ENCODE results near the gene SLC17A7. TPM values are rescaled to one million over a fixed set of nuclear protein-coding genes. Genes with fewer than 3 reads are reported as not detected.
A peak's percentile ranks its signal among the peaks of the same experiment; 100 is the strongest.

SLC17A7 gene
- total and polyA plus RNA-seq, 9 of the 15 experiments (the other 6 are each of a cell fraction or from before 2014, with no cell fraction given) = 1.1 to 15.7 (median 2.4) TPM

- TF ChIP-seq SMAD4 (CRISPR knock-in tag; conservative IDR thresholded peaks at IDR 0.05) (peak; percentile 74), NCOA6 (IDR thresholded peaks at IDR 0.05) (no peak), CSDE1 (IDR thresholded peaks at IDR 0.05) (no peak), ZC3H11A (IDR thresholded peaks at IDR 0.05; ENCODE audit: low read depth, low read length) (no peak), IRF2 (CRISPR knock-in tag; IDR thresholded peaks at IDR 0.05) (no peak), GTF2E2 (tag; IDR thresholded peaks at IDR 0.05) (no peak), EWSR1 (IDR thresholded peaks at IDR 0.05; ENCODE audit: borderline replicate concordance, low read depth, partially characterized antibody) (no peak), TARDBP (IDR thresholded peaks at IDR 0.05) (no peak), RBM15 (IDR thresholded peaks at IDR 0.05; ENCODE audit: insufficient read depth, low read length) (no peak), ARID1B (IDR thresholded peaks at IDR 0.05) (peak; percentile 41; the same call in 1 of the 2 replicates), NFYB (IDR thresholded peaks at IDR 0.05; ENCODE audit: extremely low read depth, insufficient read length) (no peak), ELF4 (CRISPR knock-in tag; IDR thresholded peaks at IDR 0.05) (peak; percentile 81), ZNF584 (CRISPR knock-in tag; IDR thresholded peaks at IDR 0.05; ENCODE audit: low read depth) (0 out of 2 replicates have a peak, but pooled peaks have one; percentile 14), ZNF354B (CRISPR knock-in tag; IDR thresholded peaks at IDR 0.05) (no peak), ZNF589 (CRISPR knock-in tag; IDR thresholded peaks at IDR 0.05; ENCODE audit: low read depth) (peak; percentile 92), CBX8 (IDR thresholded peaks at IDR 0.05; ENCODE audit: borderline replicate concordance, extremely low read depth, low read depth, low read length, poor library complexity, severe bottlenecking) (no peak), SREBF1 (IDR thresholded peaks at IDR 0.05; ENCODE audit: borderline replicate concordance, low read depth, low read length) (no peak), SPI1 (IDR thresholded peaks at IDR 0.05; ENCODE audit: borderline replicate concordance, low read depth, low read length) (peak; percentile 100)
- TF ChIP-seq, protein P1, sequence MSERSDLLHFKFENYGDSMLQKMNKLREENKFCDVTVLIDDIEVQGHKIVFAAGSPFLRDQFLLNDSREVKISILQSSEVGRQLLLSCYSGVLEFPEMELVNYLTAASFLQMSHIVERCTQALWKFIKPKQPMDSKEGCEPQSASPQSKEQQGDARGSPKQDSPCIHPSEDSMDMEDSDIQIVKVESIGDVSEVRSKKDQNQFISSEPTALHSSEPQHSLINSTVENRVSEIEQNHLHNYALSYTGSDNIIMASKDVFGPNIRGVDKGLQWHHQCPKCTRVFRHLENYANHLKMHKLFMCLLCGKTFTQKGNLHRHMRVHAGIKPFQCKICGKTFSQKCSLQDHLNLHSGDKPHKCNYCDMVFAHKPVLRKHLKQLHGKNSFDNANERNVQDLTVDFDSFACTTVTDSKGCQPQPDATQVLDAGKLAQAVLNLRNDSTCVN (CRISPR knock-in tag; IDR thresholded peaks at IDR 0.05) = peak; percentile 73; the same call in 1 of the 2 replicates
- TF ChIP-seq, protein P2, sequence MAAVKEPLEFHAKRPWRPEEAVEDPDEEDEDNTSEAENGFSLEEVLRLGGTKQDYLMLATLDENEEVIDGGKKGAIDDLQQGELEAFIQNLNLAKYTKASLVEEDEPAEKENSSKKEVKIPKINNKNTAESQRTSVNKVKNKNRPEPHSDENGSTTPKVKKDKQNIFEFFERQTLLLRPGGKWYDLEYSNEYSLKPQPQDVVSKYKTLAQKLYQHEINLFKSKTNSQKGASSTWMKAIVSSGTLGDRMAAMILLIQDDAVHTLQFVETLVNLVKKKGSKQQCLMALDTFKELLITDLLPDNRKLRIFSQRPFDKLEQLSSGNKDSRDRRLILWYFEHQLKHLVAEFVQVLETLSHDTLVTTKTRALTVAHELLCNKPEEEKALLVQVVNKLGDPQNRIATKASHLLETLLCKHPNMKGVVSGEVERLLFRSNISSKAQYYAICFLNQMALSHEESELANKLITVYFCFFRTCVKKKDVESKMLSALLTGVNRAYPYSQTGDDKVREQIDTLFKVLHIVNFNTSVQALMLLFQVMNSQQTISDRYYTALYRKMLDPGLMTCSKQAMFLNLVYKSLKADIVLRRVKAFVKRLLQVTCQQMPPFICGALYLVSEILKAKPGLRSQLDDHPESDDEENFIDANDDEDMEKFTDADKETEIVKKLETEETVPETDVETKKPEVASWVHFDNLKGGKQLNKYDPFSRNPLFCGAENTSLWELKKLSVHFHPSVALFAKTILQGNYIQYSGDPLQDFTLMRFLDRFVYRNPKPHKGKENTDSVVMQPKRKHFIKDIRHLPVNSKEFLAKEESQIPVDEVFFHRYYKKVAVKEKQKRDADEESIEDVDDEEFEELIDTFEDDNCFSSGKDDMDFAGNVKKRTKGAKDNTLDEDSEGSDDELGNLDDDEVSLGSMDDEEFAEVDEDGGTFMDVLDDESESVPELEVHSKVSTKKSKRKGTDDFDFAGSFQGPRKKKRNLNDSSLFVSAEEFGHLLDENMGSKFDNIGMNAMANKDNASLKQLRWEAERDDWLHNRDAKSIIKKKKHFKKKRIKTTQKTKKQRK (IDR thresholded peaks at IDR 0.05; ENCODE audit: borderline replicate concordance, low read depth, low read length) = no peak
- TF ChIP-seq, protein P3, sequence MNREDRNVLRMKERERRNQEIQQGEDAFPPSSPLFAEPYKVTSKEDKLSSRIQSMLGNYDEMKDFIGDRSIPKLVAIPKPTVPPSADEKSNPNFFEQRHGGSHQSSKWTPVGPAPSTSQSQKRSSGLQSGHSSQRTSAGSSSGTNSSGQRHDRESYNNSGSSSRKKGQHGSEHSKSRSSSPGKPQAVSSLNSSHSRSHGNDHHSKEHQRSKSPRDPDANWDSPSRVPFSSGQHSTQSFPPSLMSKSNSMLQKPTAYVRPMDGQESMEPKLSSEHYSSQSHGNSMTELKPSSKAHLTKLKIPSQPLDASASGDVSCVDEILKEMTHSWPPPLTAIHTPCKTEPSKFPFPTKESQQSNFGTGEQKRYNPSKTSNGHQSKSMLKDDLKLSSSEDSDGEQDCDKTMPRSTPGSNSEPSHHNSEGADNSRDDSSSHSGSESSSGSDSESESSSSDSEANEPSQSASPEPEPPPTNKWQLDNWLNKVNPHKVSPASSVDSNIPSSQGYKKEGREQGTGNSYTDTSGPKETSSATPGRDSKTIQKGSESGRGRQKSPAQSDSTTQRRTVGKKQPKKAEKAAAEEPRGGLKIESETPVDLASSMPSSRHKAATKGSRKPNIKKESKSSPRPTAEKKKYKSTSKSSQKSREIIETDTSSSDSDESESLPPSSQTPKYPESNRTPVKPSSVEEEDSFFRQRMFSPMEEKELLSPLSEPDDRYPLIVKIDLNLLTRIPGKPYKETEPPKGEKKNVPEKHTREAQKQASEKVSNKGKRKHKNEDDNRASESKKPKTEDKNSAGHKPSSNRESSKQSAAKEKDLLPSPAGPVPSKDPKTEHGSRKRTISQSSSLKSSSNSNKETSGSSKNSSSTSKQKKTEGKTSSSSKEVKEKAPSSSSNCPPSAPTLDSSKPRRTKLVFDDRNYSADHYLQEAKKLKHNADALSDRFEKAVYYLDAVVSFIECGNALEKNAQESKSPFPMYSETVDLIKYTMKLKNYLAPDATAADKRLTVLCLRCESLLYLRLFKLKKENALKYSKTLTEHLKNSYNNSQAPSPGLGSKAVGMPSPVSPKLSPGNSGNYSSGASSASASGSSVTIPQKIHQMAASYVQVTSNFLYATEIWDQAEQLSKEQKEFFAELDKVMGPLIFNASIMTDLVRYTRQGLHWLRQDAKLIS (CRISPR knock-in tag; IDR thresholded peaks at IDR 0.05) = no peak
Observed at GRCh38 chr19:49409441-49410029, 31.8 kb downstream of the SLC17A7 start (continued).
